HUES6 (cell line): ENCODE data around the gene ARSJ.
A peak's percentile ranks its signal among the peaks of the same experiment; 100 is the strongest.

Experiments used
- H3K27ac ChIP-seq: 2 replicates; pipeline ENCODE4 v1.7.0; 2013; ENCODE audit warnings: low read depth, mild to moderate bottlenecking, low read length, inconsistent platforms
- H3K27me3 ChIP-seq: 2 replicates; pipeline ENCODE4 v1.6.1; 2013; ENCODE audit warnings: low read length; ENCODE audit not compliant: control insufficient read depth, insufficient read depth
- H3K36me3 ChIP-seq: 2 replicates; pipeline ENCODE4 v1.6.1; 2013; ENCODE audit warnings: low read length; ENCODE audit not compliant: control insufficient read depth, insufficient read depth
- H3K4me1 ChIP-seq: 2 replicates; pipeline ENCODE4 v1.6.1; 2013; ENCODE audit warnings: low read length; ENCODE audit not compliant: control insufficient read depth, insufficient read depth
- H3K4me3 ChIP-seq: 2 replicates; pipeline ENCODE4 v1.5.1; 2013; ENCODE audit warnings: low read depth, low read length
- H3K9ac ChIP-seq: one replicate; pipeline ENCODE4 v1.6.1; 2013; ENCODE audit warnings: mild to moderate bottlenecking, low read length
- H3K9me3 ChIP-seq: 2 replicates; pipeline ENCODE4 v1.6.1; 2013; ENCODE audit warnings: low read depth, low read length; ENCODE audit not compliant: control insufficient read depth, insufficient read depth

Gene ARSJ

DNA sequence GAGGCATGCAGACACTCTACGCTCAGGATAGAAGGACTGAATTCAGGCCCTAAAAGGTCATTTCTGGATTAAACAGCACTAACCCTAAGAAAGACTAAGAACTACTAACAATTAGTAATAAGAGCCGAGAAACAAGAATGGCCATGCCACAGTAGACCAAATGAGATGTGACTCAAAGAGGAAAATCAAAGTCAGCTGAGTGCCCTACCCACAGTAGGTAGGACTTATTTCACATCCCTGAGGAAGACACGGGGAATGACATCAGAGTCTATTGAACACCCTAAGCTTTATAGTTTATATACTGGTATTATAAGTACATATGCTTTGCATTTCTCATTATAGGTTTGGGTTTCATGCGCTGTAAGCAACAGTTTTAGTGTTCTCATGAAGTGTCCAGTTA lies 2.7 kb upstream of the ARSJ start:
- Histone ChIP-seq H3K27ac (no peak overlapping the region), H3K9ac (no peak overlapping the region), H3K9me3 (peaks cover 20% of the 10 kb centered on the region; the same call in 1 of the 2 replicates), H3K27me3 (peaks cover 22% of the 10 kb centered on the region), H3K36me3 (no peaks in the 10 kb centered on the region), H3K4me1 (peaks cover 6% of the 10 kb centered on the region; the same call in 1 of the 2 replicates), H3K4me3 (no peak overlapping the region)

DNA sequence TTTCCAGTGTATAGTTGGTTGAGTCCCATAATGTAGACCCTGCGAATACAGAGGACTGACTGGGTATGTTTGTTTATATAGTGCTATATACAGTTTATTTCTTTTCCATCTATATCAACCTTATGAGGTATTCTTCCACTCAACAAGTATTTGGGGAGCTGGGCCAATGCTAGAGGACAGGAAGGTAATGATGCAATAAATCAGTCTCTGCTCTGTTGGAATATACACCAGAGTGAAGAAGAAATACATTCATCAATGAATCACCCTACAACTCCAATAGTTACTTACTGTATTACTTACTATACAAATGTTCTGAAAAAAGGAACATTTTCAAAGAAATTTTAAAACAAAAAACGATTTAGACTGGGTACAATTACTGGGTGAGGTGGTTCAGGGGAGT lies 2.1 kb upstream of the ARSJ start:
- Histone ChIP-seq H3K36me3 (no peaks in the 10 kb centered on the region), H3K9me3 (peaks cover 20% of the 10 kb centered on the region; the same call in 1 of the 2 replicates), H3K4me3 (no peak overlapping the region), H3K27ac (no peak overlapping the region), H3K9ac (no peak overlapping the region), H3K27me3 (peaks cover 22% of the 10 kb centered on the region), H3K4me1 (peaks cover 6% of the 10 kb centered on the region; the same call in 1 of the 2 replicates)

DNA sequence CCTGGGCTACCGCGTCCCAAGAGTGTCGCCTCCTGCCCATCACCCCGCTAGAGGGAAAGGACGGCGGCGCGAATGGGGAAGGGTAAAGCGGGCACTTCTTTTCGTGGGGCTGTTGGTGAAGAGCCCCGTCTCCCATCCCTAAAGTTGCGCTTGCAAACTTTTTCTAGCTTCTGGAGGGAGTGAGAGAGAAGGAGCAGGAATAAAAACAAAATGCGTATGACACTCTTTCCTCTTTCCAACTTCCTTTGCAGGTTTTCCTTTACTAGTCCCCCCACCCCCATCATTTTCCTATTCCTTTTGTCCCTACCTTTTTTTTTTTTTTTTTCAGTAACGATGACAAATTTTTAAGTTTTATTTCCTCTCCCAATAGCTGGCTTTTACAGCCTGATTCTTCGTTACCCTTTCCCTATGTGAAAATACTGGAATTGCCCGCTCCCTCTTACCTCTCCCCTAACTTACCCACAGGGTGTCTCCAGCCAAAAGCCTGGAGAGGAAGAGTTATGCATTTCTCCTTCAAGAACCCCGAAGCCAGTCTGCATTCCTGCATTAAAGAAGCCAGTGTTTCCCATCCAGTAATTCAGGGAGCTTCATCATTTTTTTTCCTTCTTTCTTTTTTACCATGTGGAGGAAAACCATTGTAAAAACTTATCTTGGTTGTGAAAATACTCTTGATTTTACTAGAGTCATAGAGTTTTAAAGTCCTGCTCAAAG lies 613 bp upstream of the ARSJ start:
- Histone ChIP-seq H3K4me1 (peaks cover 6% of the 10 kb centered on the region; the same call in 1 of the 2 replicates), H3K4me3 (peak overlapping the region; percentile 84), H3K27me3 (peaks cover 22% of the 10 kb centered on the region), H3K36me3 (no peaks in the 10 kb centered on the region), H3K9me3 (peaks cover 13% of the 10 kb centered on the region; the same call in 1 of the 2 replicates), H3K27ac (no peak overlapping the region), H3K9ac (peak overlapping the region; percentile 67)

DNA sequence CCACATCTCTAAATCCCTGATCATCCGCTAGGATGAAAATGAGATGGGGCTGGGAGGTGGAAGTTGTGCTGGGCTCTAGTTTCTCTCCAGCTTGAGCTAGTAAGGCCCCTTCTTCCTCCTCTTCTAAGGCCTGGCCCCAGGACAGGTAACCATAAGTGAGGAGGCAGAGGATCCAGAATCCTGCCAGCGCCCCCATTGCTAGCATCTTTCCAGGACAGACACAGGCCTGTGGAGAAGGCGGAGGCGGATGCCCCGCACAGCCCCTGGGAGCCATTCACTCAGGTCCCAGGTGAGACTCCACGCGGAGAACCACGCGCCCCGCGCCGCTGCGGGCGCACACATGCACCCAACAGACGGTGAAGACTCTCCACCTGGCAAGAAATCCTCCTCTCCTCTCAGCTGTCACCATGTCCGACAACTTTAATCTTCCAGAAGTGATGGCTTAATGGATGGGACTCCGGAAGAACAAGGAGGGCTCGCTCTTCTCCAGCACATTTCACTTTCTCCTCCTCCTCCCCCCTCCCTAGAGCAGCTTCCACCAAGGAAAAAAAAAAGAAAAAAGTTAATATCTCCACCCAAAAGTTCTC lies 793 bp downstream of the ARSJ start:
- peaks cover 7% of the 10 kb centered on the region; the same call in 1 of the 2 replicates for H3K9me3 ChIP-seq
- peak overlapping the region; percentile 84 for H3K4me3 ChIP-seq
- H3K36me3 ChIP-seq: no peaks in the 10 kb centered on the region
- peaks cover 6% of the 10 kb centered on the region; the same call in 1 of the 2 replicates for H3K4me1 ChIP-seq
- peak overlapping the region; percentile 67 for H3K9ac ChIP-seq
- H3K27ac ChIP-seq: no peak overlapping the region
- H3K27me3 ChIP-seq: peaks cover 22% of the 10 kb centered on the region

DNA sequence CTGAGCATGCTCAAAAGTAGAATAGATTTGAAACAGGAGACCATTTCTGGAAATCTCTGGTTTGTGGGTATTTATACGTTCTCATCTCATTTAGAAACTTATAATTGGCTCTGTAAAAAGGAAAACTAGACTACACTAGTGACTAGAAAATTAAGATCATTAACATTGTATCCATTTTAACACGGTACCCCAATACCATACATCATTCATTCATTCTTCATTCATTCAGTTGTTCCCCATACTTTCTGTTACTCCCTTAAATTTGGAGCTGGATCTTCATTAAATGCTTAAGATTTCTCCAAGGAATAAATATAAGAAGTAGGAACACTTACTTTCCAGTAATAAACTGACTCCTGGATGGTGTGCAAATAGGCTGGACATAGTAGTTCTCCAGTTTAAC lies 1.3 kb downstream of the ARSJ start:
- Histone ChIP-seq H3K4me3 (peak overlapping the region; percentile 84), H3K27ac (no peak overlapping the region), H3K36me3 (no peaks in the 10 kb centered on the region), H3K27me3 (peaks cover 22% of the 10 kb centered on the region), H3K9me3 (peaks cover 3% of the 10 kb centered on the region; the same call in 1 of the 2 replicates), H3K9ac (no peak overlapping the region), H3K4me1 (peaks cover 6% of the 10 kb centered on the region; the same call in 1 of the 2 replicates)

DNA sequence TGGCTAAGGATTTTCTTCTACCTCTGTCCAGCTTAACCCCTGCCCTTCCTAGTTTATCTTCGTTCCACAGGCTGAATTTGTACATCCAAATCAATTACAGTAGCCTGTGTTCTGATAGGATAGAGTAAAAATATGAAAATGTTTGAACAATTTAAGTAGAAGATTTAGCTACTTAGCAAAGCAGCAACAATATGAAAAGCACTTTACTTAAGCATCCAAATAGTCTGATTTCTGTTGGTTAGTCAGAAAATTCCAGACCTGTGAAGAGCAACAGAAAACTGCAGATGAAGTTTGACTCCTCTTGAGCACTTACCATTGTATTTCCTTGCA lies 2.0 kb downstream of the ARSJ start:
- H3K9ac ChIP-seq: no peak overlapping the region
- no peak overlapping the region for H3K27ac ChIP-seq
- peaks cover 3% of the 10 kb centered on the region; the same call in 1 of the 2 replicates for H3K9me3 ChIP-seq
- no peaks in the 10 kb centered on the region for H3K36me3 ChIP-seq
- H3K4me1 ChIP-seq: peaks cover 6% of the 10 kb centered on the region; the same call in 1 of the 2 replicates
- H3K4me3 ChIP-seq: peak overlapping the region; percentile 17; the same call in 1 of the 2 replicates
- peaks cover 22% of the 10 kb centered on the region for H3K27me3 ChIP-seq

DNA sequence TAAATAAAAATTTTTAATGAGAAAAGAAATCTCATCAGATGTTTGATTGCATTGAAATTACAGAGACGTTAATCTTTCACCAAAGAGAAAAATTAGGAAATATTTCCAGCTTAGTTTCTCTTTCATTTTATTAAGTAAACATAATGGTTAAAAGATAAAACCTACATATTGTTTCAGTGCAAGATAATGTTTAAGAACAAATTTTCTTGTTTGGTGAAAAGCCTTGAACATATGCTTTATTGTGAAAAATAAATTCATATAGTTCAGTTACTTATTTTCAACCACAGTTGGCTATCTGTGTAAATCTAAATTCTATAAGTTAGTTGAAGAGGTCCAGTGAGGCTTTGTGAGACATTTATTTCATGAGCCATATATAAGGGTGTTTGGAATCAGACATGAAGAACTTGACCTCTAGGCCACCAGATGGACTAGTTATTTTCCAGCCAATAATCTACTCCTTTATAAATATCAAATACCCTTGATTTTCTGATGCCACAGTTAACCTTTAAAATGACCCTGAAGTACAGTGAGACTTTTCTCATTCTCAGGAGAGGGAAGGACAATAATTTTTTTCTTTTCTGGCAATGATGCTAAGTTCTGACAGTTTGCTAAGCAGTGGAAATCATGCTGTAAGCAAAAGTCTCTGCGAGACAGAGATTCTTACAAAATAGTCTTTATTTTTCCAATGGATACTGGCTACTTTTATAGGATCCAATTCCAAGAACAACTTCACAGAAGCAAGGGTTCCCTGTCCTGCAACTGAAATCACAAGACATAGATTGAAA lies 2.5 kb downstream of the ARSJ start:
- H3K9ac ChIP-seq: no peak overlapping the region

DNA sequence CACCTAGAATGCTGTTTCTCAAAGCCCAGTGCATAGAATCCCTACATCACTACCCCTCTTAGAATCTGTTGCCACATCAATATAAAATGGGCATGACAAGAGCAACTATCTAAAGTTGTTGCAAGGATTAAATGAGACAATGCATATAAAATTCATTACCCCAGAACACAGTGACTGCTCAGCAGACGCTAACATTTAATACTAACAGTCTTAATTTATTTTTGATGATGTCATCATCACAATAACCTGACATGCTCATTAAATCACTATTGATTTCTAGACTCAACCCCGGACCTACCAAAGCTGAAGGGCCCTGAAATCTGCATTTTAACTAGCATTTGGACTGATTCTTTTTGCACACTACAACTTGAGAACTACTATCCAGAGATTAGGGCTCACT lies 3.9 kb downstream of the ARSJ start:
- no peak overlapping the region for H3K9ac ChIP-seq
- peaks cover 3% of the 10 kb centered on the region; the same call in 1 of the 2 replicates for H3K9me3 ChIP-seq
- no peak overlapping the region for H3K4me3 ChIP-seq
- H3K36me3 ChIP-seq: no peaks in the 10 kb centered on the region
- H3K27me3 ChIP-seq: peaks cover 22% of the 10 kb centered on the region
- H3K4me1 ChIP-seq: peaks cover 3% of the 10 kb centered on the region; the same call in 1 of the 2 replicates
- H3K27ac ChIP-seq: no peak overlapping the region

More for the DNA sequence above, 2.5 kb downstream of the ARSJ start:
- Histone ChIP-seq H3K4me3 (peak overlapping the region; percentile 17; the same call in 1 of the 2 replicates), H3K27ac (no peak overlapping the region), H3K4me1 (peaks cover 6% of the 10 kb centered on the region; the same call in 1 of the 2 replicates), H3K36me3 (no peaks in the 10 kb centered on the region), H3K9me3 (peaks cover 3% of the 10 kb centered on the region; the same call in 1 of the 2 replicates), H3K27me3 (peaks cover 22% of the 10 kb centered on the region)

DNA sequence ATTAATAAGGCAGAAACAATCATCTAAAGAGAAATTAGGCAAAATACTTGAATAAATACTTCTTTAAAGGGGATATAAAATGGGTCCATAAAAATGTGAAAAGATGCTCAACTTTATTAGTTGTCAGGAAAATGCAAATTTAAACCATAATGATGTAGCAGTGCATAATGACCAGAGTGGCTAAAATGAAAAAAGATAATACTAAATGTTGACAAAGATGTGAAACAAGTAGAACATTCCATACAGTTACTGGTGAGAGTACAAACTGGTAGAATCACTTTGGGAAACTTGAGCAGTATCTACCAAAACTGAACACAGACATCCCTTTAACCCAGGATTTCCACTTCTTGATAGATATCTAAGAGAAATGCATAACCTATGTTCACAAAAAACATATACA lies 5.0 kb downstream of the ARSJ start:
- H3K27ac ChIP-seq: no peak overlapping the region
- H3K4me1 ChIP-seq: no peaks in the 10 kb centered on the region
- H3K9me3 ChIP-seq: peaks cover 3% of the 10 kb centered on the region; the same call in 1 of the 2 replicates
- no peaks in the 10 kb centered on the region for H3K36me3 ChIP-seq
- H3K9ac ChIP-seq: no peak overlapping the region
- peaks cover 22% of the 10 kb centered on the region for H3K27me3 ChIP-seq
- H3K4me3 ChIP-seq: no peak overlapping the region

DNA sequence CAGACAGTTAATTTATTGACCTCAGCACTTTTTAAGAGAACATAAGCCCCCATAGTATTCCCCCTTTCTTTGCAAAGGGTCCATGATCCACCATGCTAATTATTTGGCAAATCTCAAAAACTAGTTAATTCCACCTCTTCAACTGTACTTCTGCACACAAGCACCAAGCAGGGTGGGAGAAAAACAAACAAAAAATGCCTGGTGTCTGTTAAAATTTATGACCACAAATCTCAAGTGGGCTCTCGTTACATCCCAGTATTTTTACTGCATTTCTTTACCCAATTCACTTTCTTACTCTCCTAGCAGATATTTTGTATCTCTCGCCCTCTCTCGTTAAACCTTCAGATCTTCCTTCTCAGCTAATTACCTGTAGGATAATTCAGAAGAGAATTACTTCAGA lies 6.1 kb downstream of the ARSJ start:
- no peak overlapping the region for H3K9ac ChIP-seq
- no peak overlapping the region for H3K4me3 ChIP-seq
- no peak overlapping the region for H3K27ac ChIP-seq
- peaks cover 3% of the 10 kb centered on the region; the same call in 1 of the 2 replicates for H3K9me3 ChIP-seq
- no peaks in the 10 kb centered on the region for H3K36me3 ChIP-seq
- H3K27me3 ChIP-seq: peaks cover 11% of the 10 kb centered on the region
- H3K4me1 ChIP-seq: no peaks in the 10 kb centered on the region
